Heart left ventricle (tissue), 13 donors: ENCODE data around the gene CBLB.

Experiments
- POLR2A ChIP-seq, 2 donors: fragments of 450-650 bp; IDR thresholded peaks; one replicate each; pipeline ENCODE4 v1.6.1; 2017; ENCODE audit warnings: antibody characterized with exemption in 2 of 2, mild to moderate bottlenecking in 2 of 2, moderate library complexity in 2 of 2
- TF ChIP-seq, protein P1 (sequence below), 12 donors: fragments of 200-600 bp; sonication (generic) in 4 of 12; IDR thresholded peaks; one replicate each; pipeline versions ENCODE4 v1.5.0 to v1.8.0; 2018 to 2022; ENCODE audit warnings: antibody characterized with exemption in 12 of 12, mild to moderate bottlenecking in 5 of 12
- donor health status: ischemic (EF 13 %, LVEDD 7.1; RV severe dilation, severe dysfunction).
- donor health status: DM: no; HTN: yes; CAD: no.
- donor health status: DM: no; HTN: no; CAD: no.
- donor health status: ischemic (EF 25% LVEDD 6.9; RV normal size, moderate dysfunction).
- donor health status: ischemic (EF 25% LVEDD 5.7; RV mildly dilated, moderate dysfunction).
- donor health status: ischemic (EF 35%, LVEDD 5.7; RV mildly dilated, moderate dysfunction).
- donor health status: nonischemic (EF 11% LVEDD 7.7; RV severe dilation, severe dysfunction).
- donor health status: DM: yes; HTN: yes; CAD: no.
- donor health status: PGD.
- donor health status: ischemic (EF 29% LVEDD 5.4; RV normal size, mild dysfunction).
- donor health status: nonischemic (EF 23%, LVEDD 6.1; RV moderate dilation, normal function).

DNA sequence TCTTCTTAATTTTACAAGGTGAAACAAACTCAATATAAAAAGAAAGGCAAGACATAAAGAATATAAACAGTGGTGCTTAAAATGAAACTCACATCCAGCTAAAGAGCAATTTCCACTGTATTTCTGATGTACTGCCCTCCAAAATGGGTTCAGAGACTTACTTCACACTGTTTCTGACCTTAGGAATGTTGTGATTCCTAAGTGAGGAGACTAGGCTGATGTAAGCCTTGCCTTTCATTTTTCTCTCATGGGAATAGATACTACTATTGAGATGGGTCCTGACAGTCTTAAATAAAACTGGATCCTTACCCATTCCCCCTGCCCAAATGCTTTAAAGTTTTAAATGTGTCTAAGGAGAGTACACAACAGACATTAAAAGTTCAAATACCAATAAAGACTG, 86.9 kb downstream of the CBLB start:
- TF ChIP-seq, protein P1, sequence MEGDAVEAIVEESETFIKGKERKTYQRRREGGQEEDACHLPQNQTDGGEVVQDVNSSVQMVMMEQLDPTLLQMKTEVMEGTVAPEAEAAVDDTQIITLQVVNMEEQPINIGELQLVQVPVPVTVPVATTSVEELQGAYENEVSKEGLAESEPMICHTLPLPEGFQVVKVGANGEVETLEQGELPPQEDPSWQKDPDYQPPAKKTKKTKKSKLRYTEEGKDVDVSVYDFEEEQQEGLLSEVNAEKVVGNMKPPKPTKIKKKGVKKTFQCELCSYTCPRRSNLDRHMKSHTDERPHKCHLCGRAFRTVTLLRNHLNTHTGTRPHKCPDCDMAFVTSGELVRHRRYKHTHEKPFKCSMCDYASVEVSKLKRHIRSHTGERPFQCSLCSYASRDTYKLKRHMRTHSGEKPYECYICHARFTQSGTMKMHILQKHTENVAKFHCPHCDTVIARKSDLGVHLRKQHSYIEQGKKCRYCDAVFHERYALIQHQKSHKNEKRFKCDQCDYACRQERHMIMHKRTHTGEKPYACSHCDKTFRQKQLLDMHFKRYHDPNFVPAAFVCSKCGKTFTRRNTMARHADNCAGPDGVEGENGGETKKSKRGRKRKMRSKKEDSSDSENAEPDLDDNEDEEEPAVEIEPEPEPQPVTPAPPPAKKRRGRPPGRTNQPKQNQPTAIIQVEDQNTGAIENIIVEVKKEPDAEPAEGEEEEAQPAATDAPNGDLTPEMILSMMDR (IDR thresholded peaks at IDR 0.05), result no peak
- no peak for TF ChIP-seq POLR2A (IDR thresholded peaks at IDR 0.05)
